GM10266 (cell line): ENCODE measurements around the gene DDX21.
"Not testable (repeated sequence)": the region's sequence is repeated elsewhere in the genome, so short reads cannot be mapped to it uniquely, and the experiment has no call there.

Experiments used
- DNase-seq: peaks from one replicate; pipeline ENCODE4 v3.0.0; 2012; ENCODE audit errors: extremely low spot score
- TF ChIP-seq, protein P1 (sequence below): IDR thresholded peaks from 2 replicates; pipeline ENCODE4 v1.5.1; 2012; ENCODE audit warnings: mild to moderate bottlenecking, low read depth; ENCODE audit not compliant: control insufficient read depth, insufficient read depth; ENCODE audit errors: missing control alignments

The DDX21 gene

DNA sequence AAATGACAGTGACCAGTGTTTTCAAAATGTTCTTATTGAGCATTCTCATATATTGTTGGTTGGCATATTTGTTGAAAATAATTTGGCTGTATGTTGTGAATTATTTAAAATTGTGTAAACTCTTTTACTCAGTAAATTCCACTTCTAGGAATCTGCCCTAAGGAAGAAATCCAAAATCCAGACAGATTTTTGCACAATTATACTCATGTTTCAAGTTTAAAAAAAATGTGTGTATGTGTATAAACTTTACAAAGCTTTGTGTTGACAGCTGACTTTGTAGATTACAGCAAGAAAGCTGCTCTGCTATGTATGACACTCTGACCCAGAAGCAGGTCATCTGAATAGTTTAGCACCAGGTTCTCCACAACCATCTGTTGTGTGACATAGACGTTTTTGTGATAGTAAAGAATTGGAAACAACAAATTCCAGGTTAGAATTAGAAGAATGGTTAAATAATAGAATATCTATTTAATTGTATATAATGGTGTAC lies 54.2 kb downstream of the DDX21 start:
- TF ChIP-seq, protein P1, sequence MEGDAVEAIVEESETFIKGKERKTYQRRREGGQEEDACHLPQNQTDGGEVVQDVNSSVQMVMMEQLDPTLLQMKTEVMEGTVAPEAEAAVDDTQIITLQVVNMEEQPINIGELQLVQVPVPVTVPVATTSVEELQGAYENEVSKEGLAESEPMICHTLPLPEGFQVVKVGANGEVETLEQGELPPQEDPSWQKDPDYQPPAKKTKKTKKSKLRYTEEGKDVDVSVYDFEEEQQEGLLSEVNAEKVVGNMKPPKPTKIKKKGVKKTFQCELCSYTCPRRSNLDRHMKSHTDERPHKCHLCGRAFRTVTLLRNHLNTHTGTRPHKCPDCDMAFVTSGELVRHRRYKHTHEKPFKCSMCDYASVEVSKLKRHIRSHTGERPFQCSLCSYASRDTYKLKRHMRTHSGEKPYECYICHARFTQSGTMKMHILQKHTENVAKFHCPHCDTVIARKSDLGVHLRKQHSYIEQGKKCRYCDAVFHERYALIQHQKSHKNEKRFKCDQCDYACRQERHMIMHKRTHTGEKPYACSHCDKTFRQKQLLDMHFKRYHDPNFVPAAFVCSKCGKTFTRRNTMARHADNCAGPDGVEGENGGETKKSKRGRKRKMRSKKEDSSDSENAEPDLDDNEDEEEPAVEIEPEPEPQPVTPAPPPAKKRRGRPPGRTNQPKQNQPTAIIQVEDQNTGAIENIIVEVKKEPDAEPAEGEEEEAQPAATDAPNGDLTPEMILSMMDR, result no peak
- no peak for DNase-seq

DNA sequence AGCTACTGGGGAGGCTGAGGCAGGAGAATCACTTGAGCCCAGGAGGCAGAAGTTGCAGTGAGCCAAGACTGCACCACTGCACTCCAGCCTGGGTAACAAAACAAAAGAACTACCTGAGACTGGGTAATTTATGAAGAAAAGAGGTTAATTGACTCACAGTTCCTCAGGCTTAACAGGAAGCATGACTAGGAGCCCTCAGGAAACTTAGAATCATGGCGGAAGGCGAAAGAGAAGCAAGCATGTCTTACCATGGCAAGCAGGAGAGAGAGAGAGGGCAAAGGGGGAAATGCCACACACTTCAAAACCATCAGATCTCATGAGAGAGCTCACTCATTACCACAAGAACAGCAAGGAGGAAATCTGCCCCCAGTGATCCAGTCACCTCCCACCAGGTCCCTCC lies 56.8 kb downstream of the DDX21 start:
- DNase-seq, result not testable (repeated sequence)

DNA sequence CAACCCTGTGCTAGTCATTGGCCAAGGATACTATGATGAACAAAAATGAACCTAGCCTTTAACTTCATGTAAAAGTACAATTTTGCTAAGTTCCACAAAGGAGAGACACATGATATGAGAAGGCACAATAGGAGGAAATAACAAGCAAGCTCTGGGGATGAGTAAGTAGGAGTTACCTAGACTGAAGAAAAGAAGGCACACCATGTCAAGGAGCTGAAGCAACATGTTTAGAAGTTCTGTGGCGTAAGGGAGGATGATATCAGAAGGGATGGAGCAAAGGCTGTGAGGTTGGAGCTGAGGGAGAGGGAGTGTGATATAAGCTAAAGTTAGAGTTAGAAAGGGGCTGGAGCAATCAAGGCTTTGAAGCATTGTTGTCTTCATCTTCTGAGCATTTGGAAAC lies 58.2 kb downstream of the DDX21 start:
- TF ChIP-seq, protein P1, result no peak
- DNase-seq, result no peak

DNA sequence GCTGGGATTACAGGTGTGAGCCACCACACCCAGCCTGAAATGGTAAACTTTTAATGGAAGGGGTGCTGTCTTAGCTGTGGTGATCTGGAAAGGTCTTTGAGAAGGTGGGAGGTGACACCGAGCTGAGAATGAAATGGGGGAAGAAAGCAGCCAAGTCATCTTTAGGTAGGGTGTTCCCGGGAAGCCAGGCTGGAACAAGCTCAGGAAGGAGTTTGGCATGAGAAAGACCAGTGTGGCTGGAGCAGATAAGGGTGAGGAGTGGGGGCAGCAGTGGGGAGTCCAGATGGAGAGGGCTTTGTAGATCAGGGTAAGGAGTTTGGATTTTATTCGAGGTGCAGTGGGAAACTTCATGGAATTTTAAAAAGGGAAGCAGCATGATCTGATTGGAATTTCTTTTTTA lies 62.6 kb downstream of the DDX21 start:
- no peak for DNase-seq
- TF ChIP-seq, protein P1, result no peak

DNA sequence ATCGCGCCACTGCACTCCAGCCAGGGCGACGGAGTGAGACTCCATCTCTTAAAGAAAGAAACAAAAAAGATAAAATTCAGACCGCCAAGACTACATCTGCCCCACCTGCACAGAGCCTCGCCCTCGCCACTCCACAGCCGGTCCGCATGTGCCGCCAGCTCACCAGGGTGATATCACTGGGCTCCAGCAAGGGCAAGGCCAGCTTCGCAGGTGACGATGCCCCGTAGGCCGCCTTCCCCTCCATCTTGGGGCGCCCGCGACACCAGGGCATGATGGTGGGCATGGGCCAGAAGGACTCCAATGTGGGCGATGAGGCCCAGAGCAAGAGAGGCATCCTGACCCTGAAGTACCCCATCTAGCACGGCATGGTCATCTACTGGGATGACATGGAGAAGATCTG lies 66.6 kb downstream of the DDX21 start:
- TF ChIP-seq, protein P1, result no peak
- no peak for DNase-seq

DNA sequence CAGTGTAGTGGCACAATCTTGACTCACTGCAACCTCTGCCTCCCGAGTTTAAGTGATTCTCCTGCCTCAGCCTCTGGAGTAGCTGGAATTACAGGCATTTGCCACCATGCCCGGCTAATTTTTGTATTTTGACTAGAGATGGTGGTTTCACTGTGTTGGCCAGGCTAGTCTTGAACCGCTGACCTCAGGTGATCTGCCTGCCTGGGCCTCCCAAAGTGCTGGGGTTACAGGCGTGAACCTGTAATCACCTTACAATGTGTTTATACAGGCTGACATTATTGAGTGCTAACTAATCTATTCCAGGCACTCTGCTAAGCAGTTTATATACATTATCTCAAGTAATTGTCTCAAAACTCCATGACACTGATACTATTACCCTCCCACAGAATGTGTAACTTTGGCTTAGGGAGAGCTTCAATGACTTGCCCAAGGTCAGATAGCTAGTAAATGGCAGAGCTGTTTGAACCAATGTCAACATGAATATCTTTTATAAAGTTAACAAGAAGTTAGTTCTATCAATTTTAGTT lies 69.5 kb downstream of the DDX21 start:
- DNase-seq, result no peak
- TF ChIP-seq, protein P1, result no peak

DNA sequence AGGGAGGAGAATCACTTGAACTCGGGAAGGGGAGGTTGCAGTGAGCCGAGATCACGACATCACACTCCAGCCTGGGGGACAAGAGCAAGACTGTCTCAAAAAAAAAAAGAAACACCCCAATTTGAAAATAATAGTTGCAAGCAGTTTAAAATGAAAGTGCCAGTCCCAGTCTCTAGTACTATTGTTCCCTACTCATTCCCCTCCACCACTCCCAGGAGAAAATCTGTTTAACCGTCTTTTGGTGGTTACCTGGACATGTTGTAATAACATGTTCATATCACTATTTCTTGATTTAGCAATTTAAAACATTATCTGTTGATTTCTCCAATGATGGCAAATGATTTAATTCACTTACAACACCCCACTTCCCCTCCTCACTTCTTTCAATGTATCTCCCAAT lies 77.3 kb downstream of the DDX21 start:
- TF ChIP-seq, protein P1, result no peak
- no peak for DNase-seq
